Measurements from ENCODE around the gene CHIC1.

DNA sequence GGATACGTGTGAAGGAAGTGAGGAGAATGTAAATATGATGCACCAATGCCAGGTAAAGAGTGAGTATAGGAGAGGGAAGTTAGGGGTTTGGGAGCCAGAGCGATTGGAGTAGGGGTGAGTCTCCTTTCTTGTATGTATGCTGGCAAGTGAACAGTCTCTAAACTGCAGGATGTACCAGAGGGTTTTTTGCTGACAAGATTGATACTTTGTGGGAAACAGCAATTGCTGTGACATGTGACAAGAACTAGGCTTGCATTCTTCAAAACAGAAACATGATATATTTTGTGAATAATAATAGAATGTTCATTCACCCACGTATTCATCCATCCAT lies 706 bp downstream of the CHIC1 start:
- TF ChIP-seq NFYB (CRISPR knock-in tag; conservative IDR thresholded peaks at IDR 0.05; ENCODE audit: low read depth) (no peak), CTCF (IDR thresholded peaks at IDR 0.05) (no peak), MAX (CRISPR knock-in tag; IDR thresholded peaks at IDR 0.05) (no peak), NR2C2 (CRISPR knock-in tag; IDR thresholded peaks at IDR 0.05) (no peak), ZNF263 (CRISPR knock-in tag; IDR thresholded peaks at IDR 0.05; ENCODE audit: low read depth) (no peak), CREB1 (CRISPR knock-in tag; IDR thresholded peaks at IDR 0.05) (no peak)
- TF ChIP-seq, protein P1, sequence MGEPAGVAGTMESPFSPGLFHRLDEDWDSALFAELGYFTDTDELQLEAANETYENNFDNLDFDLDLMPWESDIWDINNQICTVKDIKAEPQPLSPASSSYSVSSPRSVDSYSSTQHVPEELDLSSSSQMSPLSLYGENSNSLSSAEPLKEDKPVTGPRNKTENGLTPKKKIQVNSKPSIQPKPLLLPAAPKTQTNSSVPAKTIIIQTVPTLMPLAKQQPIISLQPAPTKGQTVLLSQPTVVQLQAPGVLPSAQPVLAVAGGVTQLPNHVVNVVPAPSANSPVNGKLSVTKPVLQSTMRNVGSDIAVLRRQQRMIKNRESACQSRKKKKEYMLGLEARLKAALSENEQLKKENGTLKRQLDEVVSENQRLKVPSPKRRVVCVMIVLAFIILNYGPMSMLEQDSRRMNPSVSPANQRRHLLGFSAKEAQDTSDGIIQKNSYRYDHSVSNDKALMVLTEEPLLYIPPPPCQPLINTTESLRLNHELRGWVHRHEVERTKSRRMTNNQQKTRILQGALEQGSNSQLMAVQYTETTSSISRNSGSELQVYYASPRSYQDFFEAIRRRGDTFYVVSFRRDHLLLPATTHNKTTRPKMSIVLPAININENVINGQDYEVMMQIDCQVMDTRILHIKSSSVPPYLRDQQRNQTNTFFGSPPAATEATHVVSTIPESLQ (CRISPR knock-in tag; IDR thresholded peaks at IDR 0.05), result no peak
